H1 (cell line): Measurements from ENCODE around the gene HSPA1A. TPM values are rescaled to one million over a fixed set of nuclear protein-coding genes. Genes with fewer than 3 reads are reported as not detected.
A peak's percentile ranks its signal among the peaks of the same experiment; 100 is the strongest.

ENCODE experiments used
- CTCF ChIA-PET: fragments of 300-600 bp; sonication (Branson Sonifier 250); formaldehyde crosslinking; loops from one replicate; lab custom pipeline; 2021; ENCODE audit not compliant: partially characterized antibody; lab: Charles Lee
- POLR2A ChIA-PET: fragments of 300-600 bp; sonication (Branson Sonifier 250); formaldehyde crosslinking; loops from one replicate; lab custom pipeline; 2021; ENCODE audit warnings: inconsistent platforms; ENCODE audit not compliant: partially characterized antibody; lab: Charles Lee
- DNase-seq, 2 experiments: peaks; one replicate each; pipeline versions ENCODE4 v3.0.0 to v3.0.0-alpha.2; 2010 to 2022; ENCODE audit warnings: low spot score in 2 of 2, low read depth in 1 of 2, mixed read lengths in 1 of 2
- FAIRE-seq: peaks from 2 replicates; lab custom pipeline; 2011; peaks lifted over from hg19 to GRCh38; lab: Jason Lieb, UNC
- H2AFZ ChIP-seq: 2 replicates; pipeline ENCODE4 v1.8.1; 2012; ENCODE audit warnings: low read length, inconsistent platforms
- H2AK5ac ChIP-seq: 2 replicates; pipeline ENCODE4 v1.6.1; 2013; ENCODE audit warnings: low read depth, low read length
- H2BK120ac ChIP-seq: replicated peaks from 2 replicates; pipeline ENCODE3; 2013; ENCODE audit warnings: low read depth, low read length, inconsistent platforms
- H2BK12ac ChIP-seq: 2 replicates; pipeline ENCODE4 v1.6.1; 2013; ENCODE audit warnings: low read depth, low read length
- H2BK15ac ChIP-seq: 2 replicates; pipeline ENCODE4 v1.6.1; 2013; ENCODE audit warnings: low read length
- H2BK20ac ChIP-seq: 2 replicates; pipeline ENCODE4 v1.6.1; 2013; ENCODE audit warnings: low read length
- H2BK5ac ChIP-seq: 2 replicates; pipeline ENCODE4 v1.6.1; 2013; ENCODE audit warnings: low read depth, low read length
- H3K14ac ChIP-seq: 2 replicates; pipeline ENCODE4 v1.6.1; 2013; ENCODE audit warnings: inconsistent platforms; ENCODE audit not compliant: insufficient read length
- H3K18ac ChIP-seq: 2 replicates; pipeline ENCODE4 v1.6.1; 2013; ENCODE audit warnings: low read length; ENCODE audit errors: extremely low read depth
- H3K23ac ChIP-seq: 2 replicates; pipeline ENCODE4 v1.6.1; 2013; ENCODE audit warnings: inconsistent platforms; ENCODE audit not compliant: insufficient read length
- H3K23me2 ChIP-seq: 2 replicates; pipeline ENCODE4 v1.6.1; 2013; ENCODE audit warnings: low read depth, low read length
- H3K27ac ChIP-seq: 2 replicates; pipeline ENCODE4 v1.6.1; 2011; ENCODE audit warnings: low read depth, low read length, inconsistent platforms
- H3K27me3 ChIP-seq, 4 experiments: replicated peaks in 1 of 4; 1 replicate in 1 of 4; 2 replicates in 3 of 4; pipeline versions ENCODE4 v1.6.1 to v1.8.1; 2011 to 2013; ENCODE audit warnings: low read length in 3 of 4, mild to moderate bottlenecking in 3 of 4, inconsistent platforms in 2 of 4, mixed read lengths in 2 of 4, moderate library complexity in 1 of 4; ENCODE audit not compliant: control insufficient read depth in 3 of 4, insufficient read depth in 3 of 4; ENCODE audit errors: extremely low read depth in 1 of 4
- H3K36me3 ChIP-seq, 4 experiments: 2 replicates each; pipeline versions ENCODE4 v1.6.1 to v1.8.1; 2011 to 2013; ENCODE audit warnings: mild to moderate bottlenecking in 4 of 4, low read length in 3 of 4, moderate library complexity in 2 of 4, control low read depth in 1 of 4, inconsistent platforms in 1 of 4; ENCODE audit not compliant: insufficient read depth in 4 of 4, control insufficient read depth in 2 of 4
- H3K4ac ChIP-seq: replicated peaks from 2 replicates; pipeline ENCODE3; 2013; ENCODE audit warnings: low read length, low read depth, mixed read lengths, inconsistent platforms; ENCODE audit not compliant: insufficient read length
- H3K4me1 ChIP-seq, 4 experiments: replicated peaks in 1 of 4; 1 replicate in 1 of 4; 2 replicates in 3 of 4; pipeline versions ENCODE4 v1.6.1 to v1.8.1; 2011 to 2013; ENCODE audit warnings: low read length in 3 of 4, inconsistent platforms in 2 of 4, mixed read lengths in 1 of 4; ENCODE audit not compliant: insufficient read depth in 4 of 4, control insufficient read depth in 3 of 4
- H3K4me2 ChIP-seq, 2 experiments: 2 replicates each; pipeline versions ENCODE4 v1.6.1 to v1.8.1; 2011 to 2013; ENCODE audit warnings: low read depth in 2 of 2, low read length in 2 of 2, control low read depth in 1 of 2, inconsistent platforms in 1 of 2, mild to moderate bottlenecking in 1 of 2; ENCODE audit not compliant: insufficient read depth in 1 of 2
- H3K4me3 ChIP-seq, 4 experiments: fragments of 200-600, 300-600 bp in 1 of 4; sonication (generic), shearing (Covaris generic), sonication (Bioruptor Twin) in 1 of 4; 2 replicates each; pipeline versions ENCODE4 v1.5.1 to v1.8.1; 2011 to 2016; ENCODE audit warnings: low read length in 4 of 4, low read depth in 3 of 4, control low read depth in 2 of 4, inconsistent platforms in 2 of 4, mild to moderate bottlenecking in 2 of 4, mixed read lengths in 1 of 4, moderate library complexity in 1 of 4; ENCODE audit not compliant: insufficient read depth in 2 of 4; ENCODE audit errors: extremely low read depth in 1 of 4
- H3K56ac ChIP-seq: replicated peaks from 2 replicates; pipeline ENCODE3; 2013; ENCODE audit warnings: low read depth, mild to moderate bottlenecking, mixed read lengths, low read length, inconsistent platforms; ENCODE audit not compliant: insufficient read length
- H3K79me1 ChIP-seq: 2 replicates; pipeline ENCODE4 v1.6.1; 2013; ENCODE audit warnings: low read depth, low read length, control low read depth
- H3K79me2 ChIP-seq, 2 experiments: 2 replicates each; pipeline versions ENCODE4 v1.6.1 to v1.8.1; 2012 to 2013; ENCODE audit warnings: low read length in 2 of 2, mild to moderate bottlenecking in 2 of 2, inconsistent platforms in 1 of 2; ENCODE audit not compliant: insufficient read depth in 2 of 2, control insufficient read depth in 1 of 2
- H3K9ac ChIP-seq, 4 experiments: replicated peaks in 1 of 4; 1 replicate in 1 of 4; 2 replicates in 3 of 4; pipeline versions ENCODE4 v1.6.1 to v1.8.1; 2011 to 2013; ENCODE audit warnings: low read depth in 3 of 4, low read length in 3 of 4, control low read depth in 2 of 4, mild to moderate bottlenecking in 2 of 4, moderate library complexity in 2 of 4, inconsistent platforms in 1 of 4; ENCODE audit errors: extremely low read depth in 1 of 4
- H3K9me3 ChIP-seq, 2 experiments: 2 replicates each; pipeline versions ENCODE4 v1.6.1 to v1.8.1; 2012 to 2013; ENCODE audit warnings: mild to moderate bottlenecking in 2 of 2, moderate library complexity in 2 of 2, control low read depth in 1 of 2, inconsistent platforms in 1 of 2, low read depth in 1 of 2, low read length in 1 of 2, mixed read lengths in 1 of 2; ENCODE audit not compliant: insufficient read depth in 2 of 2
- H4K20me1 ChIP-seq, 2 experiments: replicated peaks in 1 of 2; 2 replicates each; pipeline versions ENCODE3 to v1.8.1; 2011 to 2013; ENCODE audit warnings: inconsistent platforms in 2 of 2, low read length in 2 of 2, mild to moderate bottlenecking in 1 of 2; ENCODE audit not compliant: insufficient read depth in 2 of 2, control insufficient read depth in 1 of 2
- H4K5ac ChIP-seq: 2 replicates; pipeline ENCODE4 v1.6.1; 2013; ENCODE audit warnings: low read length, low read depth, mixed read lengths, inconsistent platforms; ENCODE audit not compliant: insufficient read length
- H4K8ac ChIP-seq: 2 replicates; pipeline ENCODE4 v1.8.0; 2013; ENCODE audit warnings: mild to moderate bottlenecking, moderate library complexity, low read length, inconsistent platforms; ENCODE audit not compliant: insufficient read depth; ENCODE audit errors: extremely low read depth
- H4K91ac ChIP-seq: replicated peaks from 2 replicates; pipeline ENCODE3; 2013; ENCODE audit warnings: low read length, mixed read lengths, inconsistent platforms; ENCODE audit not compliant: insufficient read length
- EGR1 ChIP-seq: IDR thresholded peaks from 2 replicates; pipeline ENCODE4 v1.6.1; 2011; ENCODE audit warnings: low read depth, low read length, borderline replicate concordance
- WGBS, 2 experiments: shearing (Covaris generic) in 1 of 2; methylation state at CpG; one replicate each; pipeline versions ENCODE4 v1.1.6 to v1.1.7; 2013 to 2015; ENCODE audit warnings: low lambda C conversion rate in 2 of 2, mixed read lengths in 2 of 2, inconsistent platforms in 1 of 2, low coverage in 1 of 2, missing lambda C conversion rate in 1 of 2; ENCODE audit not compliant: insufficient replicate concordance in 2 of 2, insufficient coverage in 1 of 2, insufficient read length in 1 of 2; ENCODE audit errors: extremely low coverage in 1 of 2, missing lambda C conversion rate in 1 of 2; 5-methylcytosine and 5-hydroxymethylcytosine counted together
- polyA plus RNA-seq, 7 experiments: library from polyadenylated mRNA; depleted of rRNA in 3 of 7; stranded (reverse) in 5 of 7; unstranded in 2 of 7; fragments of >200 nt in 5 of 7; fragments of 200-250 nt in 2 of 7; gene quantifications; 1 replicate in 5 of 7; 2 replicates in 1 of 7; 4 replicates in 1 of 7; pipeline versions ENCODE4 v1.2.1 to v1.2.3, GENCODE V29; 2011 to 2013; ENCODE audit warnings: missing spikeins in 2 of 7, mixed read lengths in 2 of 7
- total RNA-seq: library from RNA; stranded (reverse); fragmentation: NEBNext Ultra II Directional; extraction: Animal tissue kit (Norgen Biotek cat#: 25700); gene quantifications from 2 replicates; pipeline ENCODE4 v1.2.1, GENCODE V29; 2021
- TF ChIP-seq, protein P1 (sequence below), 3 experiments: IDR thresholded peaks; 1 replicate in 2 of 3; 2 replicates in 1 of 3; pipeline versions ENCODE4 v1.5.1 to v1.6.1; 2011; ENCODE audit warnings: low read length in 3 of 3, mild to moderate bottlenecking in 3 of 3, inconsistent platforms in 2 of 3, low read depth in 1 of 3, moderate library complexity in 1 of 3; ENCODE audit not compliant: insufficient read depth in 1 of 3; ENCODE audit errors: control extremely low read depth in 1 of 3
- TF ChIP-seq, protein P2 (sequence below): IDR thresholded peaks from 2 replicates; pipeline ENCODE4 v1.6.1; 2012; ENCODE audit warnings: inconsistent platforms

Gene HSPA1A
- total and polyA plus RNA-seq, 2 of the 8 experiments (the other 6 are each of a cell fraction or from before 2014, with no cell fraction given), result 40.7 to 54.0 TPM

DNA sequence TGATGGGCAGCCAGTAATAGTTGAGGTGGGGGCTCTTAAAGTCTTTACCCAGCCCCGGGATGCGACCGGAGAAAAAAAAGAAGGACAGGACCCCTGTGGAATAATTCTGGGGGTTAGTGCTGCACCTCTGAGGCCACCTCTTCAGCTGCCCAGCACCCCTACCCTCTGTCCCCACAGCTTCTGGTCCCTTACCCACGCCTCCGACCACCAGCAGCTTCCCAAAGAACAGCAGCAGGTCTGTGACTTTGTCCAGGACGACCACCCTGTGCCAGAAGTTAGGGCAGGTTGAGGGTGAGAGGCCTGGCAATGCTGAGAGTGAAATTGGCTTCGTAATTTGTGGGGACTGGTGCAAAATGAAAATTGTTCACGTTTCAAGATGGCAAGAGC lies 49.5 kb downstream of the HSPA1A start:
- Histone ChIP-seq H2BK120ac (no peak overlapping the region), H3K4ac (peak overlapping the region; percentile 19), H3K23ac (no peak overlapping the region), H2BK5ac (no peak overlapping the region), H3K56ac (no peak overlapping the region), H3K4me3 (no peak overlapping the region), H3K4me2 (peak overlapping the region; percentile 76 to 89; a peak in 1 of 4 replicates), H4K91ac (no peak overlapping the region), H2AK5ac (peak overlapping the region; percentile 76; the same call in 1 of the 2 replicates), H4K20me1 (no peaks in the 10 kb centered on the region), H2BK12ac (peak overlapping the region; percentile 68; the same call in 1 of the 2 replicates), H3K23me2 (peaks cover 8% of the 10 kb centered on the region; the same call in 1 of the 2 replicates), H3K79me2 (no peaks in the 10 kb centered on the region), H2AFZ (no peak overlapping the region), H3K27ac (no peak overlapping the region), H4K5ac (no peak overlapping the region), H3K14ac (no peak overlapping the region), H3K9ac (no peak overlapping the region; a peak in 1 of 7 replicates), H2BK20ac (no peak overlapping the region), H3K79me1 (0 out of 2 replicates have a peak, but pooled peaks cover 2% of the 10 kb centered on the region), H3K9me3 (no peaks in the 10 kb centered on the region), H4K8ac (no peak overlapping the region), H2BK15ac (no peak overlapping the region), H3K18ac (no peak overlapping the region), H3K4me1 (peaks cover 0 to 12% (median 1%) of the 10 kb centered on the region in 4 experiments; a peak in 5 of 7 replicates), H3K36me3 (peaks cover 0 to 4% (median 2%) of the 10 kb centered on the region in 4 experiments; a peak in 4 of 8 replicates), H3K27me3 (0 out of 7 replicates have a peak, but pooled peaks cover 0 to 3% (median 0%) of the 10 kb centered on the region in 4 experiments)
- ChIA-PET POLR2A (interaction anchor here (0.7 to 6.7 kb wide), 11 partner anchors 11 to 125 kb away, joined by 3 to 71 read pairs (median 12); partner anchors contain the start of genes EHMT2, HSPA1B, MSH5 and SLC44A4), CTCF (interaction anchor here (0.6 to 2.3 kb wide), 5 partner anchors 10 to 95 kb away, joined by 3 to 13 read pairs (median 4); no protein-coding TSS in a partner anchor)
- DNase-seq (no peak), FAIRE-seq (no peak)
- WGBS, 2 experiments, result 89% methylated on average over 6 of the region's 8 CpGs; no CpG with 5 or more reads in 1 of the 2 experiments
- TF ChIP-seq, protein P1, sequence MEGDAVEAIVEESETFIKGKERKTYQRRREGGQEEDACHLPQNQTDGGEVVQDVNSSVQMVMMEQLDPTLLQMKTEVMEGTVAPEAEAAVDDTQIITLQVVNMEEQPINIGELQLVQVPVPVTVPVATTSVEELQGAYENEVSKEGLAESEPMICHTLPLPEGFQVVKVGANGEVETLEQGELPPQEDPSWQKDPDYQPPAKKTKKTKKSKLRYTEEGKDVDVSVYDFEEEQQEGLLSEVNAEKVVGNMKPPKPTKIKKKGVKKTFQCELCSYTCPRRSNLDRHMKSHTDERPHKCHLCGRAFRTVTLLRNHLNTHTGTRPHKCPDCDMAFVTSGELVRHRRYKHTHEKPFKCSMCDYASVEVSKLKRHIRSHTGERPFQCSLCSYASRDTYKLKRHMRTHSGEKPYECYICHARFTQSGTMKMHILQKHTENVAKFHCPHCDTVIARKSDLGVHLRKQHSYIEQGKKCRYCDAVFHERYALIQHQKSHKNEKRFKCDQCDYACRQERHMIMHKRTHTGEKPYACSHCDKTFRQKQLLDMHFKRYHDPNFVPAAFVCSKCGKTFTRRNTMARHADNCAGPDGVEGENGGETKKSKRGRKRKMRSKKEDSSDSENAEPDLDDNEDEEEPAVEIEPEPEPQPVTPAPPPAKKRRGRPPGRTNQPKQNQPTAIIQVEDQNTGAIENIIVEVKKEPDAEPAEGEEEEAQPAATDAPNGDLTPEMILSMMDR (IDR thresholded peaks at IDR 0.05; ENCODE audit: control extremely low read depth in 1 of 3, insufficient read depth in 1 of 3, low read depth in 1 of 3, low read length in 3 of 3), result no peak
- no peak for TF ChIP-seq EGR1
- TF ChIP-seq, protein P2, sequence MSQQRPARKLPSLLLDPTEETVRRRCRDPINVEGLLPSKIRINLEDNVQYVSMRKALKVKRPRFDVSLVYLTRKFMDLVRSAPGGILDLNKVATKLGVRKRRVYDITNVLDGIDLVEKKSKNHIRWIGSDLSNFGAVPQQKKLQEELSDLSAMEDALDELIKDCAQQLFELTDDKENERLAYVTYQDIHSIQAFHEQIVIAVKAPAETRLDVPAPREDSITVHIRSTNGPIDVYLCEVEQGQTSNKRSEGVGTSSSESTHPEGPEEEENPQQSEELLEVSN, result no peak
